D341Med (cell line): ENCODE results near the gene CYP4F11.
A peak's percentile ranks its signal among the peaks of the same experiment; 100 is the strongest.
"Not testable (repeated sequence)": the region's sequence is repeated elsewhere in the genome, so short reads cannot be mapped to it uniquely, and the experiment has no call there.

Experiments used
- DNase-seq: peaks from one replicate; pipeline ENCODE4 v3.0.0; 2012; ENCODE audit warnings: low spot score

CYP4F11 gene

GRCh38 chr19:15874821-15875474, 59.4 kb downstream of the CYP4F11 start:
- DNase-seq: no peak

- DNase-seq: not testable (repeated sequence)
Measured at GRCh38 chr19:15873771-15874170, 60.6 kb downstream of the CYP4F11 start.

DNA sequence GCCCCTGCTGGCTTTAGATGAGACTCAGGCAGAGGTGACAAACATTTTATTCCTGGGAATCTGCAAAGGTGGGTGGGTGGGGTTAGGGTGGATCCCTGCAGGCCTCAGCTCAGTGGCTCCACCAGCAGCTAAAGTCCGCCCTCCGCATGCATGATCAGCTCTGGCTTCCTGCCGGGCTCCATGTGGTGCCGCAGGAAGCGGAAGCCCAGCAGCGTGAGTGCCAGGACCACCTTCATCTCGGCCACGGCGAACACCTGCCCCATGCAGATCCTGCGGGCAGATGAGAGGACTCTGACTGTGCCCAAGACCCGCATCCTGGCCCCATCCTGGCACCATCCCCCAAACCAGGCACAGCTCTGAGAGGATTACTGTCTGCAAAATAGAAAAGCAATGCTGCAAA, 62.8 kb downstream of the CYP4F11 start:
- DNase-seq: peak; percentile 42

DNA sequence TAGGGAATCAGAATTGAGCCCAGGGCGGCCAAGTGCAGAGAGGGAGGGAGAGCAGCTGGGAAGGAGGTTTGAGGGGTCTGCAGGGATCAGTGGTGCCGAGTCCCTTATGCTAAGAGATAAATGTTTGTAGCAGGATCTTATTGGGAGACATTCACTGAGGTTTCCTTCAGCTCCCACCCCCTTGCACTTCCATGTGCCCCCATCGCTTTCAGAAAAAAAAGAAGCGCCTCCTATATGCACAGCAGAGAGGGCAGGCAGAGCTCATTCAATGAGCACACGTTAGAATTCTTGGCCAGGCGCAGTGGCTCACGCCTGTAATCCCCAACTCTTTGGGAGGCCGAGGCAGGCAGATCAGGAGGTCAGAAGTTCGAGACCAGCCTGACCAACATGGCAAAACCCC, 64.5 kb downstream of the CYP4F11 start:
- DNase-seq: no peak

DNA sequence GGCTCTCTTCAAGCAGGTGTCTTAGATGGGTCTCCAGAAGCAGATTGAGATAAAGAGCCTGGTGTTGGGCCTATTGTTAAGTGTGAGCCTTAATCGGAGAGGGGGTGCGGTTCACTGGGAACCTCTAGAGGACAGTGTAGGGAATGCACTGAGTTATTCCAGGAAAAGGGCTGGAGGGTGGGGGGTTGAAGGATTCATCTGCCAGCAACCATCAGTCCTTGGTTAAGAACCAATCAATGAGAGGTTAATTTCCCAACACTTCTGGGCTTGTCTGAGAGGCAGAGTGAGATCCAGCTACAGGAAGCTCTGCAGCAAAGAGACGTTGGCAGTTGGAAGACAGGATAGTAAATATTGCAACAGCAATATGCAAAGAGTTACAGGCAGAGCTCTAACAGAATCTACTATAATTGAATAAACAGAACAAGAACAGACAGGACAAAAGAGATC, 65.2 kb downstream of the CYP4F11 start:
- peak; percentile 82 for DNase-seq

- DNase-seq: no peak
Measured at GRCh38 chr19:15866636-15867035, 67.7 kb downstream of the CYP4F11 start.

- DNase-seq: no peak
Measured at GRCh38 chr19:15864824-15865223, 69.5 kb downstream of the CYP4F11 start.

- no peak for DNase-seq
Measured at GRCh38 chr19:15863272-15863671, 71.1 kb downstream of the CYP4F11 start.

GRCh38 chr19:15862444-15862843, 71.9 kb downstream of the CYP4F11 start:
- DNase-seq: no peak
